ENCODE measurements around the gene TES.
"Not testable (repeated sequence)": the region's sequence is repeated elsewhere in the genome, so short reads cannot be mapped to it uniquely, and the experiment has no call there.

TES gene

GRCh38 chr7:116224492-116225098 lies 14.3 kb downstream of the TES start:
- no peak for DNase-seq

- no peak for DNase-seq
Measured at GRCh38 chr7:116225860-116226259, 15.5 kb downstream of the TES start.

DNA sequence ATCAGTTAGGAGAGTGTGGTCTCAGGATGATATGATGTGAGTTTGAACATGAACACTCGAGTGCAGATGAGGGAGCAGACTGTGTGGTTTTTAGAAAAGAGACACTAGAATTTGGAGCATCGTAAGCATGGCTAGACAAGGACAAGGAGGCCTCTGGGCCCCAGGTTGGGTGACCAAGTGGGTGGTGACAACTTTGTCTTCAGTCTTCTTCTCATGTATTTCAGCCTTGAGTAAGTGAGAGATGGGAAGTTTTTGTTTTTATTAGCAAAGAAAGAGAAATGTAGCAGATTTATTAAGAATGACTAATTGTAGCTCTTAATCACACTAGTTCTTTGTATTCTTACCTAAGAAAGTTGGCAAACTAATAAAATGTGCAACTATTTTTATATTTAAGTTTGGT lies 16.3 kb downstream of the TES start:
- DNase-seq = no peak

GRCh38 chr7:116227678-116228239 lies 17.4 kb downstream of the TES start:
- peak; percentile 42 for DNase-seq

GRCh38 chr7:116228241-116228640 lies 17.9 kb downstream of the TES start:
- DNase-seq = no peak

DNA sequence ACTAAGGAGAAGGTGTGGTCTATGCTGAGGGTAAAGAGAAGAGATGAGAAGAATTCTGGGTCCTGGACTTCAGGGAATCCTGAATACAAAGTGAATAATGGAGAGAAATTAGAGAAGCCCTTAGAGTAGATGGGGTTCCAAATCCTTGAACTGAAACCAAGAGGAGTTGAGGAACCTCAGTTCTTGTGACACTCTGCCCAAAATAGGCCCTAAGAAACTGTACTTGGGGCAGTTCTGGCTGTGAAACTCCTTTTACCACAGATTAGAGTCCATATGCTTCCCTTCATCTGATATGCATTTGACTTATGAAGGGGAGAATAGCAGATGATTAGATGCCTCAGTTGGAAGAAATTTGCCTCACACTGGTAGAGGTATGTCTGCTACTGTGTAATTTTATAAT lies 19.0 kb downstream of the TES start:
- no peak for DNase-seq

GRCh38 chr7:116230191-116231005 lies 20.1 kb downstream of the TES start:
- no peak for DNase-seq

GRCh38 chr7:116231543-116231942 lies 21.2 kb downstream of the TES start:
- no peak for DNase-seq

DNA sequence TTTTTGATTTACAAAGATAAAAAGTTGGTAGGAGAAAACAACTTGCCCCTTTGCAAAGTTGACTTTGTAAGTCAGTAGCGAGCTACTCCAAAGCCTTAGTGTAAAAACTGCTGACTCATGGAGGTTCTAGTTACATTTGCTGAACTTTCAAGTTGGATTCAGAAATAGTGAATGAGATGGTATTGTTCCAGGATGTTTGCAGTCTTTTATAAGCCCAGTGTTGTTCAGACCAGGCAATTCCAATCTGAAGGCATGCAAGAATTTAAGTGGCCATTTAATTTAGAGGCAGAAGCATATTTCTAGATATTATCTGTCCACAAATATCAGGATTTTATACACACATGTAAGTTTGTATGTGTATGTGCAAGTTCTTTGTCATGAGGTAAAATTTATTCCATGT lies 21.6 kb downstream of the TES start:
- DNase-seq = peak; percentile 19

- DNase-seq = no peak
Measured at GRCh38 chr7:116232350-116232749, 22.0 kb downstream of the TES start.

DNA sequence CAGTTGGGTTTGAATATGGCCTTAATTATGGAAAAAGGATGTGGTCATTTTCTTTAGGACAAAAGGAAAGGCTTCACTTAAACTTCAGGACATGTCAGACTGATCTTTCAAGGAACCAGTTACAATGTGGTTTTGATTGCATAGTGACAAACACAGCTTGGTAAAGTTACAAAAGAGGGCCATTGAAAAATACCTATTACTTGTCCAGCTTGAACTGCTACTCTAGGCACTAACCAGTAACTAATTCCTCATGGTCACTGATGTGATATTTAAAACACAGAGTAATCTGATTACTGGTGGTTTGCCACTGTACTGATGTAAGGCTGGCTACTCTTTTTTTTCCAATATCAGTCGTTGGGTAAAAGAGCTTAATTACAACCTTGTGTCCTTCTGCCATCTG lies 22.6 kb downstream of the TES start:
- no peak for DNase-seq

DNA sequence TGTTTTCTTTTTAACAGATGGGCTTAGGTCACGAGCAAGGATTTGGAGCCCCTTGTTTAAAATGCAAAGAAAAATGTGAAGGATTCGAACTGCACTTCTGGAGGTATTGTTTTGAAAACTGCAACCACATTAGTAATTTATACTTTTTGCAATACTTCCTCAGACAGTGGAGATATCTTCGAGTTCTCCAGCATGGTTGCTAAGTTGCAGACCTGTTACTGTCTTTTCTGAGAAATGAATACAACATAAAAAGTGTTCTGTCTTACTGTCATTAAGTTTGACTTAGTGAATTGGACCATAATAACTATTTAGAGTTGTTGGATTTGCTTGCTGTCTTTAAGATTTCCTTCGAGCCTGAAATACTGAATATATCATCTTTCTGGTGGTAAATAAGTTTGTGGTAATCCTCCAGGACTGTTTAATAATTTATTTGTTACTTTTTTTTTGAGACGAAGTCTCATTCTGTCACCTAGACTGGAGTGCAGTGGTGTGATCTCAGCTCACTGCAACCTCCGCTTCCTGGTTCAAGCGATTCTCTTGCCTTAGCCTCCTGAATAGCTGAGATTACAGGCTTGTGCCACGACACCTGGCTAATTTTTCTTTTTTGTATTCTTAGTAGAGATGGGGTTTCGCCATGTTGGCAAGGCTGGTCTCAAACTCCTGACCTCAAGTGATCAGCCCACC lies 24.3 kb downstream of the TES start:
- DNase-seq = no peak

DNA sequence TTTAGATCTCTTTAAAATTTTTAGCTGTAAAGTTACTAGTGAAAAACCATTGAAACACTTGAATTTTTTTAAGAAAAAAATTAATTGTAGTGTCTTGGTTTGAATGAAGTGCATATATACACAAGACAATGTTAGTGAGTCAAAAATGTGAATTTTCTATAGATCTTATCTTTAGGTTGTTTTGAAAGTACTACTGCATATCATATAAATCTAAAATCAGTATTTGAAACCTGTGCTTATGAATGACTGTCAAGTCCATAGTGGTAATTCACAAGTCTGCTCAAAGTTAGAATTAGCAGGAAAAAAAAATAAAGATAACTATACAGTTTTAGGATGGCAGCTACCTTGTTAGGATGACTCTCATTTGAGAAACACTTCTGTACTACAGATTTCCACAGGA lies 25.0 kb downstream of the TES start:
- DNase-seq = no peak

DNA sequence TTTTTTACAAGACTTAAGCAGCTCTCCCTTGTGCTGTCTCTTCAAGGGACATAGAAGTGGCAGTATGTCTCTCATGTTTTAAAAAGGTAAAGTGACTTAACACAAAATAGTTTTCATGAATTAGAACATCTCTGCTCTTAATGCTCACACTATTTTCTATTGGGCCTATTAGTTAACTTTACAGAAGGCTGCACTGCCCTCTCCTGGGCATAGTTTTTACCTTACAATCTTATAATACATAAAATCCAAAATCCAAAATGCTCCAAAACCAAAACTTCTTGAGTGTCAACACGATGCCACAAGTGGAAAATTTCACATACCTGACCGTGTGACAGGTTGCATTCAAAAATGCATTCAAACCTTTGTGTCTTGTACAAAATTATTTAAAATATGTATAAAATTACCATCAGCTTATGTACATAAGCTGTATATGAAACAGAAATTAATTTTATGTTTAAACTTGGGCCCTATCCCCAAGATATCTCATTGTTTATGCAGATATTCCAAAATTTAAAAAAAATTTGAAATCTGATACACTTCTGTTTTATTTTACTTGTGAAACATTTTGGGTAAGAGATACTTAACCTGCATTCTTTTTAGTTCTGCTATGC lies 25.8 kb downstream of the TES start:
- peak; percentile 44 for DNase-seq

DNA sequence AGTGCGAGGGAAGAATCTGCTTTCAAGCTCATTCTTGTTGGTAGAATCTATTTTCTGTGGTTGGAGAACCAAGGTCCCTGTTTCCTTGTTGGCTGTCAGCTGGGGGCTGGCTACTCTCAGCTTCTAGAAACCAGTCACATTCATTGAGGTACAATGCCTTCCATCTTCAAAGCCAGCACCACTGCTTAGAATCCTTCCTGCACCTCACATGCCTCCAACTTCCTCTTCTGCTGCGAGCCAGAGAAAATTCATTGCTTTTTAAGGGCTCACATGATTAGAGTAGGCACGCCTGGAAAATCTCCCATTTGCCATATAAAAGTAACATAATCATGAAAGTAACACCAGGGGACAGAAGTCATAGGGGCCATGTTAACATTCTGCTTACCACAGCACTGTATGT lies 28.7 kb downstream of the TES start:
- DNase-seq = no peak

GRCh38 chr7:116239434-116239833 lies 29.1 kb downstream of the TES start:
- no peak for DNase-seq

DNA sequence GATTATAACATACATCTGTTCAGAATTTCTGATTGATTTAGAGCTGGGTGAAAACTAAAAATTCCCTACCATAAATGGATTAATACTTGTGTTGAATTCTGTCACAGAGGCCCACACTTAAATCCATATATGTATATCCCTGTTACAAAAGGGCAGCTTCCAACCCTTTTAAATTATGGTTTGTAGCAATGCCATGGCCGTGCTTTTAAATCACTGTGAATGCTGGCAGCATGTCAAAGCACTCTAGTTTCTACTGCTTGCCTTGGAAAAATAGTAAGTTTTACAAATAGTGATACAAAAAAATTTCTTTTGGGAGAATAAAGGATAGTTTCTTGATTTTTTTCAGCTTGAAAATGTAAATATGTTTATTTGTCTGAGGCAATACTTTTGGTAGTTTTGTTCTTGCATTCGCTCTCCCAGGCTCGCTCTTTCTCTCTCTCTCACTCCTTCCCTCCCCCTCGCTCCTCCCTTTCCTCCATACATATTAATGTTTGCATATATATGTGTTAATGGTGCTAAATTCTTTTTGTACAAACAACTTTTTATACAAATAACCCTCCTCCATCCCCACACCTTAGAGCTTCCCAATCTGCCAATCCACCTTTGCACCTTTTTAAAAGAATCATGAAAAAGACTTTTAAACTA lies 29.8 kb downstream of the TES start:
- no peak for DNase-seq

GRCh38 chr7:116241291-116241690 lies 31.0 kb downstream of the TES start:
- DNase-seq = no peak

- DNase-seq = no peak
Measured at GRCh38 chr7:116242178-116242577, 31.8 kb downstream of the TES start.

- DNase-seq = no peak
Measured at GRCh38 chr7:116242759-116243158, 32.4 kb downstream of the TES start.

GRCh38 chr7:116244803-116245202 lies 34.5 kb downstream of the TES start:
- not testable (repeated sequence) for DNase-seq

- no peak for DNase-seq
Measured at GRCh38 chr7:116246357-116246756, 36.0 kb downstream of the TES start.
